CD14-positive monocyte (primary cell): Measurements from ENCODE around the gene FAM234A. TPM values are rescaled to one million over a fixed set of nuclear protein-coding genes. Genes with fewer than 3 reads are reported as not detected.

ENCODE experiments used
- DNase-seq, 3 donors: peaks; one replicate each; pipeline ENCODE4 v3.0.0-alpha.2; 2011 to 2022
- H2AFZ ChIP-seq: 2 replicates; pipeline ENCODE4 v1.6.0; 2012; ENCODE audit warnings: mild to moderate bottlenecking, low read depth, low read length, inconsistent platforms; ENCODE audit not compliant: insufficient read depth, poor library complexity, severe bottlenecking
- H3K27ac ChIP-seq, 2 donors: 1 replicate in 1 of 2; 2 replicates in 1 of 2; pipeline ENCODE4 v1.5.1; 2012 to 2013; ENCODE audit warnings: low read length in 2 of 2, control low read depth in 1 of 2, inconsistent platforms in 1 of 2, low read depth in 1 of 2, mild to moderate bottlenecking in 1 of 2
- H3K27me3 ChIP-seq, 2 donors: one replicate each; pipeline versions ENCODE4 v1.6.0 to v1.6.1; 2011 to 2013; ENCODE audit warnings: low read length in 2 of 2; ENCODE audit not compliant: control insufficient read depth in 2 of 2, insufficient read depth in 2 of 2
- H3K36me3 ChIP-seq, 2 donors: replicated peaks in 1 of 2; 1 replicate in 1 of 2; 2 replicates in 1 of 2; pipeline versions ENCODE4 v1.5.1 to v1.6.1; 2012 to 2013; ENCODE audit warnings: low read length in 2 of 2, control low read depth in 1 of 2, inconsistent platforms in 1 of 2, mild to moderate bottlenecking in 1 of 2; ENCODE audit not compliant: insufficient read depth in 2 of 2, control insufficient read depth in 1 of 2
- H3K4me1 ChIP-seq, 2 donors: 1 replicate in 1 of 2; 2 replicates in 1 of 2; pipeline versions ENCODE4 v1.5.1 to v1.6.1; 2012 to 2013; ENCODE audit warnings: low read length in 2 of 2, control low read depth in 1 of 2, inconsistent platforms in 1 of 2, mild to moderate bottlenecking in 1 of 2, moderate library complexity in 1 of 2; ENCODE audit not compliant: insufficient read depth in 2 of 2, control insufficient read depth in 1 of 2
- H3K4me2 ChIP-seq: replicated peaks from 2 replicates; pipeline ENCODE3; 2012; ENCODE audit warnings: low read length, moderate library complexity, mild to moderate bottlenecking; ENCODE audit not compliant: poor library complexity, severe bottlenecking; ENCODE audit errors: extremely low read depth
- H3K4me3 ChIP-seq, 3 experiments: fragments of 200-600 bp in 1 of 3; sonication (generic) in 1 of 3; replicated peaks in 1 of 3; 1 replicate in 2 of 3; 2 replicates in 1 of 3; pipeline ENCODE4 v1.5.1; 2011 to 2013; ENCODE audit warnings: low read length in 3 of 3, mild to moderate bottlenecking in 3 of 3, control low read depth in 2 of 3, low read depth in 2 of 3, inconsistent platforms in 1 of 3, moderate library complexity in 1 of 3
- H3K79me2 ChIP-seq: 2 replicates; pipeline ENCODE4 v1.6.0; 2012; ENCODE audit warnings: mild to moderate bottlenecking, control low read depth, inconsistent platforms, low read length, moderate library complexity; ENCODE audit not compliant: insufficient read depth
- H3K9ac ChIP-seq: 2 replicates; pipeline ENCODE4 v1.6.0; 2017; ENCODE audit warnings: low read length, mild to moderate bottlenecking; ENCODE audit not compliant: insufficient read depth, poor library complexity, severe bottlenecking
- H3K9me3 ChIP-seq, 2 donors: replicated peaks in 1 of 2; 1 replicate in 1 of 2; 2 replicates in 1 of 2; pipeline versions ENCODE4 v1.5.1 to v1.6.1; 2012 to 2013; ENCODE audit warnings: low read length in 2 of 2, control low read depth in 1 of 2; ENCODE audit not compliant: control insufficient read depth in 1 of 2, insufficient read depth in 1 of 2
- H4K20me1 ChIP-seq: 2 replicates; pipeline ENCODE4 v1.6.0; 2012; ENCODE audit warnings: mild to moderate bottlenecking, low read length, control low read depth, moderate library complexity; ENCODE audit not compliant: insufficient read depth
- H3K27ac Mint-ChIP-seq, 7 donors: one replicate each; pipeline ENCODE4 v1.8.0; 2020; ENCODE audit warnings: mild to moderate bottlenecking in 7 of 7, mixed read lengths in 7 of 7, moderate library complexity in 6 of 7, inconsistent platforms in 2 of 7
- H3K27me3 Mint-ChIP-seq, 3 donors: one replicate each; pipeline ENCODE4 v1.8.0; 2021 to 2022; ENCODE audit warnings: low read depth in 3 of 3, mild to moderate bottlenecking in 3 of 3, mixed read lengths in 3 of 3, moderate library complexity in 3 of 3, inconsistent platforms in 1 of 3
- H3K36me3 Mint-ChIP-seq, 2 donors: one replicate each; pipeline ENCODE4 v1.8.0; 2020; ENCODE audit warnings: mixed read lengths in 2 of 2, inconsistent platforms in 1 of 2, mild to moderate bottlenecking in 1 of 2
- H3K4me1 Mint-ChIP-seq: one replicate; pipeline ENCODE4 v1.8.0; 2020; ENCODE audit warnings: mild to moderate bottlenecking, mixed read lengths
- H3K4me3 Mint-ChIP-seq, 2 donors: one replicate each; pipeline ENCODE4 v1.8.0; 2020; ENCODE audit warnings: mild to moderate bottlenecking in 2 of 2, mixed read lengths in 2 of 2, moderate library complexity in 1 of 2
- H3K9me3 Mint-ChIP-seq, 7 donors: one replicate each; pipeline ENCODE4 v1.8.0; 2020 to 2022; ENCODE audit warnings: mixed read lengths in 7 of 7, mild to moderate bottlenecking in 6 of 7, moderate library complexity in 6 of 7, inconsistent platforms in 2 of 7
- WGBS: methylation state at CpG from one replicate; pipeline ENCODE4 v1.1.5; 2013; ENCODE audit warnings: missing lambda C conversion rate; ENCODE audit not compliant: insufficient coverage; 5-methylcytosine and 5-hydroxymethylcytosine counted together
- intact Hi-C, 2 donors: fragments of 100-400 bp; cut with micrococcal nuclease; formaldehyde crosslinking; loops; one replicate each; pipeline versions ENCODE4 v1.15.0 to v1.15.1; 2023
- polyA minus RNA-seq: library from RNA; depleted of rRNA, polyadenylated mRNA; stranded (reverse); fragments of >200 nt; gene quantifications from 2 replicates; pipeline ENCODE4 v1.2.3, GENCODE V29; 2012
- polyA plus RNA-seq, 3 donors: library from polyadenylated mRNA; depleted of rRNA in 1 of 3; unstranded in 2 of 3; stranded (reverse) in 1 of 3; fragments of 300-500 nt in 2 of 3; fragments of >200 nt in 1 of 3; fragmentation: Illumina TruSeq in 2 of 3; gene quantifications; 1 replicate in 2 of 3; 2 replicates in 1 of 3; pipeline ENCODE4 v1.2.3, GENCODE V29; 2012 to 2021
- total RNA-seq, 12 experiments: library from RNA in 1 of 12; stranded (reverse) in 1 of 12; fragments of 120-200 nt in 1 of 12; gene quantifications; one replicate each; pipeline ENCODE4 v1.2.4 and lab custom pipeline; 2013 to 2026; ENCODE audit warnings: mixed read lengths in 6 of 12, inconsistent platforms in 1 of 12
- TF ChIP-seq, protein P1 (sequence below): fragments of 200-600 bp; IDR thresholded peaks from one replicate; pipeline ENCODE4 v1.8.0; 2022; ENCODE audit warnings: antibody characterized with exemption, mild to moderate bottlenecking

FAM234A gene, protein sequence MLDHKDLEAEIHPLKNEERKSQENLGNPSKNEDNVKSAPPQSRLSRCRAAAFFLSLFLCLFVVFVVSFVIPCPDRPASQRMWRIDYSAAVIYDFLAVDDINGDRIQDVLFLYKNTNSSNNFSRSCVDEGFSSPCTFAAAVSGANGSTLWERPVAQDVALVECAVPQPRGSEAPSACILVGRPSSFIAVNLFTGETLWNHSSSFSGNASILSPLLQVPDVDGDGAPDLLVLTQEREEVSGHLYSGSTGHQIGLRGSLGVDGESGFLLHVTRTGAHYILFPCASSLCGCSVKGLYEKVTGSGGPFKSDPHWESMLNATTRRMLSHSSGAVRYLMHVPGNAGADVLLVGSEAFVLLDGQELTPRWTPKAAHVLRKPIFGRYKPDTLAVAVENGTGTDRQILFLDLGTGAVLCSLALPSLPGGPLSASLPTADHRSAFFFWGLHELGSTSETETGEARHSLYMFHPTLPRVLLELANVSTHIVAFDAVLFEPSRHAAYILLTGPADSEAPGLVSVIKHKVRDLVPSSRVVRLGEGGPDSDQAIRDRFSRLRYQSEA
- 19.8 TPM for total RNA-seq (2013)
- 10 to 100 TPM; 22.5 to 40.4 (median 25.1) TPM for polyA plus RNA-seq
- 14.8 and 23.5 TPM in 2 replicates for polyA minus RNA-seq
- total RNA-seq (lab: John Stamatoyannopoulos, UW): 2.4 to 18.2 (median 11.7) reads per million in 11 experiments

DNA sequence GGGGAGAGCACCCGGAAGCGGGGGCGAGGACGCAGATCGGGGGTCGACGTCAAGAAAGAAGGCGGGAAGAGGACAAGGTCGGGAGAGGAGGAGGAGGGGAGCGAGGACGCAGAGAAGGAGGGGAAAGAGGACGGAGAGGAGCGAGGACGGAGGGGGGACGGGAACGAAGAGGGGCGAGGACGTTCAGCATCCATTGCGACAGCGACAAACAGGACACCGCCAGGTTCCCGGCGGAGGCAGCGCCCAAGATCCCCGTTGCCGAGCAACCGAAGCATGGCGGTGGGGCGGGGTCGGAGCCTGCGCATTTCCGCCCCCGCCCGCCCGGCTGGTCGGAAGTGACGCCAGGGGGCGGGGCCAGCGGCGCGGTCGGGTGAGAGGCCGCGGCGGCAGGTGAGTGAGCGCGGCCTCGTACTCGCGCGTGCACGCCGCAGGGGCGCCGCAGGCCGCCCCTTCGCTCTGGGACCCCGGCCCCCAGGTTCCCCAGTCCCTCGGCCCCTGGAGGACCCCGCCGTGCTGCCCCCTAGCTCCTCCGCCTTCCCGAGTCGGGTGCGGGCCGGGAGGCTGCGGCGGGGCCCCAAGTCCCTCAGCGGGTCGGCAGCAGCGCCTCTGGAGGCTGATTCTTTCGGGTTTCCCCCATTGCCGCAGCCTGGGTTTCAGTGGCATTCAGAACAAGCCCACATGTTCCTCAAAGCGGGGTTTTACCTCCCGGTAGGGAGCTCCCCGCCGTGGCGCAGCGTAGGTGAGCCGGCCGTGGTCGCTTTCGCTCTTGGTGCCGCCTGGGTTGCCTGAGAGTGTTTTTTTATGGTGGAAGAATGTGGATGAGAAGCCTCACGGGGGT, at the start of gene FAM234A:
FAM234A (plus strand) TSS at position 354 of the 838 bp plus-strand sequence. CDS start 19,593 bp downstream, outside the sequence.
- peaks cover 8% of the 10 kb centered on the region for H3K79me2 ChIP-seq
- Mint-ChIP-seq H3K27me3 (peaks cover 0 to 6% (median 1%) of the 10 kb centered on the region in 3 donors), H3K9me3 (peaks cover 0 to 3% (median 0%) of the 10 kb centered on the region in 7 donors), H3K27ac (peak within 1 kb of the TSS; percentile 100), H3K36me3 (peaks cover 0 to 7% of the 10 kb centered on the region in 2 donors), H3K4me3 (peak within 1 kb of the TSS; percentile 96 to 99), H3K4me1 (peaks cover 13% of the 10 kb centered on the region)
- H3K4me3 ChIP-seq: peak within 1 kb of the TSS; percentile 79 to 95 (median 94)
- H2AFZ ChIP-seq: peak within 1 kb of the TSS; percentile 88
- H3K4me1 ChIP-seq: peaks cover 18 to 20% of the 10 kb centered on the region in 2 donors
- no peaks in the 10 kb centered on the region for H4K20me1 ChIP-seq
- DNase-seq: peak; percentile 94 to 95 (median 95)
- intact Hi-C loops: loop anchor here (2.0 to 5.0 kb wide), 2 partner anchors 97 to 118 kb away; partner anchors contain the start of genes AXIN1 (in 1 of the 2) and NPRL3 (in 1 of the 2)
- H3K27me3 ChIP-seq: no peaks in the 10 kb centered on the region
- WGBS: under 1% methylated on average over 85 of the region's 85 CpGs
- H3K4me2 ChIP-seq: peak within 1 kb of the TSS; percentile 88
- no peaks in the 10 kb centered on the region for H3K9me3 ChIP-seq
- TF ChIP-seq, protein P1, sequence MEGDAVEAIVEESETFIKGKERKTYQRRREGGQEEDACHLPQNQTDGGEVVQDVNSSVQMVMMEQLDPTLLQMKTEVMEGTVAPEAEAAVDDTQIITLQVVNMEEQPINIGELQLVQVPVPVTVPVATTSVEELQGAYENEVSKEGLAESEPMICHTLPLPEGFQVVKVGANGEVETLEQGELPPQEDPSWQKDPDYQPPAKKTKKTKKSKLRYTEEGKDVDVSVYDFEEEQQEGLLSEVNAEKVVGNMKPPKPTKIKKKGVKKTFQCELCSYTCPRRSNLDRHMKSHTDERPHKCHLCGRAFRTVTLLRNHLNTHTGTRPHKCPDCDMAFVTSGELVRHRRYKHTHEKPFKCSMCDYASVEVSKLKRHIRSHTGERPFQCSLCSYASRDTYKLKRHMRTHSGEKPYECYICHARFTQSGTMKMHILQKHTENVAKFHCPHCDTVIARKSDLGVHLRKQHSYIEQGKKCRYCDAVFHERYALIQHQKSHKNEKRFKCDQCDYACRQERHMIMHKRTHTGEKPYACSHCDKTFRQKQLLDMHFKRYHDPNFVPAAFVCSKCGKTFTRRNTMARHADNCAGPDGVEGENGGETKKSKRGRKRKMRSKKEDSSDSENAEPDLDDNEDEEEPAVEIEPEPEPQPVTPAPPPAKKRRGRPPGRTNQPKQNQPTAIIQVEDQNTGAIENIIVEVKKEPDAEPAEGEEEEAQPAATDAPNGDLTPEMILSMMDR: peak; percentile 41
- peak within 1 kb of the TSS; percentile 100 for H3K9ac ChIP-seq
- peak within 1 kb of the TSS; percentile 100 for H3K27ac ChIP-seq
- no peaks in the 10 kb centered on the region for H3K36me3 ChIP-seq
